Forelimb muscle (tissue), 1 donor: ENCODE measurements around the gene PDE3B. TPM values are rescaled to one million over a fixed set of nuclear protein-coding genes. Genes with fewer than 3 reads are reported as not detected.
"Not testable (repeated sequence)": the region's sequence is repeated elsewhere in the genome, so short reads cannot be mapped to it uniquely, and the experiment has no call there.

Experiments
- DNase-seq: peaks from one replicate; pipeline ENCODE4 v3.0.0-alpha.2; 2013; ENCODE audit warnings: low read depth
- polyA plus RNA-seq: library from polyadenylated mRNA; unstranded; fragments of 120-200 nt; gene quantifications from one replicate; pipeline ENCODE4 v1.2.1, GENCODE V29; 2013; ENCODE audit not compliant: insufficient read length

The PDE3B gene
- polyA plus RNA-seq, 1 donor: 0.96 TPM

DNA sequence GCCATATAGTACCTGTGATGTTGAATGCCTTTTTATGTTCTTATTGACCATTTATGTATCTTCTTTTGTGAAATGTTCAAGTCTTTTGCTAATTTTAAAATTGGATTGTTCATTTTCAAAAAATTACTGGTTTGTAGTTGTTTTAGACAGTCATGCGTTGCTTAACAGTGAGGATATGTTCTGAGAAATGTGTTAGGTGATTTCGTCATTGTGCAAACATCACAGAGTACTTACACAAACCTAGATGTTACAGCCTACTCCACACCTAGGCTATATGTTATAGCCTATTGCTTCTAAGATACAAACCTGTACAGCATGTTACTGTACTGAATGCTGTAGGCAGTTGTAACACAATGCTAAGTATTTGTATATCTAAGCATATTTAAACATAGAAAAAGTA is 32.5 kb downstream of the PDE3B start:
- DNase-seq: no peak

DNA sequence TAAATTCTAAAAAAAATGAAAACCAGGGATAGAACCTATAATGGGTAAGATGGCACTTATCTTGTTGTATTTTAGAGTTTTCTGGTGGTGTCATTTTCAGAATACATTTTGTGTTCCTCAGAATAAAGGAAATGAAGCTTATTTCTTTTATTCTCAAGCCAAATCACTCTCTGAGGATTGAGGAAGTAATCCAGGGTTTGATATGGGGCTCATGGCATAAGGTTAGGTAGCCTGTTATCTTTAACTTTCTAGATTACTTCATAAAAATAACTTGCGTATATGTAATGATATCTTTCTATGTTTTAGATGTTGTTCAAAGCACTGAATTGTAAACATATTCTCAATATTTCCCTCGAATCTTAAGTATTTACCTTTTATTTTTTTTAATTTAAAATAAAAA is 33.5 kb downstream of the PDE3B start:
- DNase-seq: no peak

DNA sequence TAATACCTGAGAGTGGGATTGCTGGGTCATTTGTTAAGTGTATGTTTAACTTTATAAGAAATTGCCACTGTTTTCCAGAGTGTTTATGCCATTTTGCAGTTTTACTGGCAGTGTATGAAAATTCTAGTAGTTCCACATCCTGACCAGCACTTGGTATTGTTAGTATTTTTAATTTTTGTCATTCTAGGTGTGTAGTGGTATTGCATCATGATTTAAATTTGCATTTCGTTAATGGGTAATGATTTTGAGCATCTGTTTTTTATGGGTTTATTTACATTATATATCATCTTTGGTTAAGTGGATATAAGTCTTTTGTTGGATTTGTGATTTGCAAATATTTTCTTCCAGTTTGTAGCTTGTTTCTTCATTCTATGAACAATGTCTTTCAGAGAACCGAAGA is 34.7 kb downstream of the PDE3B start:
- no peak for DNase-seq

- DNase-seq: no peak
Measured at GRCh38 chr11:14679662-14680061, 36.1 kb downstream of the PDE3B start.

- DNase-seq: not testable (repeated sequence)
Measured at GRCh38 chr11:14684234-14684915, 40.8 kb downstream of the PDE3B start.

DNA sequence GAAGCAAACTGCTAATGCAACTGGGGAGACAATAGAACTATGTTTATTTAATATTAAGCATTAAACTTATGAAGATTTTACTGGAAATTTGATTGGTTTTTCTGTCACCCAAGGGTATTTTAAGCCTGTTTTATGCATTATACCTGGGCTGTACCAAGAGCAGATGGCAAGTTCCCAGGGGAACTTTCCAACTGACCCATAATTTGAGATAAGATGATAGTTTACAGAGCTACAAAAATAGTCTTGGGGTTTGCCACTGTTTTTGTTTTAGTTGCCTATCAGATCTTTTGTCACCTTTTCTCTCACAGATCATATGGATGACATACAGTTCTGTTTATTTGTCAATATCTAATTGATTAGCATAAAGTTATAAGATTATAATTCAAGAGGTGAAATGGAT is 43.9 kb downstream of the PDE3B start:
- no peak for DNase-seq

DNA sequence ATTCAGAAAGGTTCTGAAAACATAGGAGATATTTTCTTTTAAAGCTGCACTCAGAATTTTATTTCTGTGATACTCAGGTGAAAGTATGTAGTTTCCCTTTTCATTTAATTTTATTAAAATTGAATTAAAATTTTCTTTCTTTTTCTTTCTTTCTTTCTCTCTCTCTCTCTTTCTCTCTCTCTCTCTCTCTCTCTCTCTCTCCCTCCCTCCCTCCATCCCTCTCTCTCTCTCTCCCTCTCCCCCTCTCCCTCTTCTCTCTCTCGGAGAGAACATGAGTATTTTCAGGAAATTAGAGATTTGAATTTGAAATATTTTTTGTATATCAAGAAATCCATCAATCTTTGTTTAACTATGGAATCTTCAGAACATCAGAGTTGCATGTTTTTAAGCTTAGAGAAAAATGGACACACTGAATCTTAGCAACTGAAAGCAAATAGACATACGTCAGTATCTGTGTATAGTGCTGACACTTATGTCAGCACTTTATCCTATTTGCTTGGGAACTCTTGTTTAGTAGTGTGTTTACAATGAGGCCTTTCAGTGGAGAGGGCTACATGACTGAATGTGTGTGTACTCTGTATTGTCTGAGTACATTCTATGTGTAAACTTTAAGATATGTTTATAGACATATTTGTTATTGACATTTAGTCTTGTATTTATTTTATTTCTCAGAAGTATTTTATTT is 44.5 kb downstream of the PDE3B start:
- DNase-seq: no peak

GRCh38 chr11:14695656-14696055 is 52.1 kb downstream of the PDE3B start:
- not testable (repeated sequence) for DNase-seq

DNA sequence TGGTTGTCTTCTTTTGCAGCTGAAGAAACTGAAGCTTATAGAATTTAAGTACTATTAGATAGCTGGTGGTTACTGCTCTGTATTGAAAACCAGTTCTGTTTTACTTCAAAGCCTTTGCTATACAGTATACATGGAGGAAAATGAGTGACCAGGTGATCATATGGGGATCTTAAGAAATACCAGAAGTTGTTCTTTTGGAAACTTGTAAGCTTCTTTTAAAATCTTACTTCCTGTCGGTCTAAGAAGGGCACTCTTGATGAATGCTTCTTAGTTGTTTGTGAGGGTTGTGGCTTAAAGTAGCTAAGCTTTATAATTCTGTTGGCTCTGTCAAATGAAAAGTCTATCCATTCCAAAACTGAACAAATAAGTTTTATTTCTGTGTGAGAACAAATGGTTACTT is 55.2 kb downstream of the PDE3B start:
- no peak for DNase-seq

DNA sequence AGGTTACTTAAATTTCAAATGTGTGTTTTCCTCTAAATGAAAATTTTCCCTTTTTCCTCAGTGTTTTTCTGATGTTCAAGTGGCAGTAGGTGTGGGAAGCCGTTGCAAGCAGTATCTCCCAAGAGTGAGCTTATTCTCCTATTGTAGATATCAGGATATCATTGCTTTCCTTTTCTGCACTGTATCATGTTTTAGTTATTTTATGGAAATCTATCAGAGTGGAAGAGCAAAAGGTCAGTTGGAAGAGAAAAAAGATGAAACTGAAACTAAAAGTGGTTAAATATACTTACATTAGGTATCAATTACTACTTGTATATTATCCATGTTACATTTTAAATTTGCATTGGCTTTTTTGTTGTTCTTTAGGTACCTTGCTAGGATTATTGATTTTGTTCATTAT is 57.0 kb downstream of the PDE3B start:
- DNase-seq: no peak

DNA sequence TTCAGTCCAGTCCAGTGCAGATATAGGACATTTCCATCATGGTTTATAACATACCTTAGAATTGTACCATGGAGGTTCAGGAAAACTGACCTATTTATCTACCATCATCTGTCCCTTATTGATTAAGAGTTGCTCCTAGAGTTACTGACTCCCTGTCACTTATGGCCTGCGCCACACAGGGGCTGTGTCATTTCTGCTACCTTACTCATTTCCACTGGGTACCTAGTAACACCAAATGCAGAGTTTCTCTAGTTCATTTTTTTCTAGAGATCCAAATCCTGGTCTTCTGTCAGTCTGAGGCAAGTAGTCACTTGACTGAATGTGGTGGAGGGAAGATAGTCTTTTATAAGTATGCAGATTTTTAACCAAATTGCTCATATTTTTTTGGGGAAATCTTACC is 59.2 kb downstream of the PDE3B start:
- DNase-seq: no peak

GRCh38 chr11:14703731-14704130 is 60.1 kb downstream of the PDE3B start:
- no peak for DNase-seq

- DNase-seq: no peak
Measured at GRCh38 chr11:14705067-14705466, 61.5 kb downstream of the PDE3B start.

DNA sequence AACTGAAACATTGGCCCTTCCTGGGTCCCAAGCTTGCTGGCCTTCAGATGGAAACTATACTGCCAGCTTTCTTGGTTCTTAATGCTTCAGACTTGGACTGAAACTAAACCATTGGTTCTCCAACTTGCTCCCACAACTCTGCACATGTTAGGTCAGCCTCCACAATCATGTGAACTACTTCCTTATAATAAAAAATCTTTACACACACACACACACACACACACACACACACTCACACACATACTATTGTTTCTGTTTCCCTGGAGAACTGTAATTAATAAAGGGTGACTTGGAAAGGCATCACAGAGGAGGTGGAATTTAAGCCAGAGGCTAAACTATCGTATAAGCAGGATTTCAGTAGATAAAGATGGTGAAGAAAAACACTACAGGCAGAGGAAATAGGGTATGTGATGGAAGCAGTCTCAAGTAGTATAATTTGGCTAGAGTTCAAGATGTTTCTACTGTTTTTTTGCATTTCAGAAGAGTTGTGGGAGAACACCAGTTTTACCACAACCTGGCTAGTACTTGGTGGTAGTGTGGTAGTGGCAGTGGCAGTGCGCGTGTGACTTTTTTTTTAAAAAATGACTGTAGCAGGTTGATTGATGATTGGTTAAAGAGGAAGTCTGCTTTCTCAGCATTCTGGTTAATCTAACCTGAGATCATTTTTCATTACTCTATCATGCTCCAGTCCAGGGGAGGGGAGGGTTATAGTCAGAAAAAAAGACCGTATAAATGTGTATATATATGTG is 70.1 kb downstream of the PDE3B start:
- DNase-seq: no peak

DNA sequence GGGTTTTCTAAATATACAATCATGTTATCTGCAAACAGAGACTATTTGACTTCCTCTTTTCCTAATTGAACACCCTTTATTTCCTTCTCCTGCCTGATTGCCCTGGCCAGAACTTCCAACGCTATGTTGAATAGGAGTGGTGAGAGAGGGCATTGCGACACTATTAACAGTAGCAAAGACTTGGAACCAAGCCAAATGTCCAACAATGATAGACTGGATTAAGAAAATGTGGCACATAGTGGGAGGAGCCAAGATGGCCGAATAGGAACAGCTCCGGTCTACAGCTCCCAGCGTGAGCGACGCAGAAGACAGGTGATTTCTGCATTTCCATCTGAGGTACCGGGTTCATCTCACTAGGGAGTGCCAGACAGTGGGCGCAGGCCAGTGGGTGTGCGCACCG is 72.1 kb downstream of the PDE3B start:
- DNase-seq: not testable (repeated sequence)

- no peak for DNase-seq
Measured at GRCh38 chr11:14722496-14722895, 78.9 kb downstream of the PDE3B start.

GRCh38 chr11:14725150-14725549 is 81.5 kb downstream of the PDE3B start:
- no peak for DNase-seq

GRCh38 chr11:14727215-14727614 is 83.6 kb downstream of the PDE3B start:
- DNase-seq: no peak

- no peak for DNase-seq
Measured at GRCh38 chr11:14727746-14728145, 84.1 kb downstream of the PDE3B start.

- DNase-seq: not testable (repeated sequence)
Measured at GRCh38 chr11:14740539-14740938, 96.9 kb downstream of the PDE3B start.

GRCh38 chr11:14741195-14741594 is 97.6 kb downstream of the PDE3B start:
- DNase-seq: no peak

DNA sequence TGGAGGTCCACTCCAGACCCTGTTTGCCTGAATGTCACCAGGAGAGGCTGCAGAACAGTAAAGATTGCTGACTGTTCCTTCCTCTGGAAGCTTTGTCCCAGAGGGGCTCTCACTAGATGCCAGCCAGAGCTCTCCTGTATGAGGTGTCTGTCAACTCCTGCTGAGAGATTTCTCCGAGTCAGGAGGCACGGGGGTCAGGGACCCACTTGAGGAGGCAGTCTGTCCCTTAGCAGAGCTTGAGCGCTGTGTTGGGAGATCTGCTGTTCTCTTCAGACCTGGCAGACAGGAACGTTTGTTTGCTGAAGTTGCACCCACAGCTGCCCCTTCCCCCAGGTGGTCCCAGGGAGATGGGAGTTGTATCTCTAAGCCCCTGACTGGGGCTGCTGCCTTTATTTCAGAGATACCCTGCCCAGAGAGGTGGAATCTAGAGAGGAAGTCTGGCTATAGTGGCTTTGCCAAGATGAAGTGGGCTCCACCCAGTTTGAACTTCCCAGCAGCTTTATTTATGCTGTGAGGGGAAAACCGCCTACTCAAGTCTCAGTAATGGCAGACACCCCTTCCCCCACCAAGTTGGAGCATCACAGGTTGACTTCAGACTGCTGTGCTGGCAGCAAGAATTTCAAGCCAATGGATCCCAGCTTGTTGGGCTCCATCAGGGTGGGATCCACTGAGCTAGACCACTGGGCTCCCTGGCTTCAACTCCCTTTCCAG is 99.4 kb downstream of the PDE3B start:
- no peak for DNase-seq
